K562 (cell line): ENCODE measurements around the gene B4GALNT3. TPM values are rescaled to one million over a fixed set of nuclear protein-coding genes. Genes with fewer than 3 reads are reported as not detected.

Experiments used
- ATAC-seq: fragments of 200-7000 bp; cut with Tn5 transposase; 3 replicates; pipeline ENCODE4 v1.9.1; 2020; ENCODE audit warnings: moderate library complexity
- BruUV-seq: library from RNA; stranded (reverse); fragments of 400-500 nt; replicated peaks from 2 replicates; lab custom pipeline; 2021; lab: Mats Ljungman, UMichigan
- CTCF ChIA-PET: fragments of 300-600 bp; formaldehyde crosslinking; extraction: SDS; loops from one replicate; lab custom pipeline; 2021; ENCODE audit warnings: low intra/inter-chr PET ratio; lab: Yijun Ruan, JAX
- POLR2A ChIA-PET: fragments of 300-600, 350-650 bp; sonication (Branson Sonifier 250); formaldehyde crosslinking; extraction: SDS; loops from one replicate; lab custom pipeline; 2021; ENCODE audit warnings: antibody characterized with exemption, inconsistent platforms; lab: Yijun Ruan, JAX
- DNase-seq, 4 experiments: peaks; one replicate each; pipeline versions ENCODE4 v3.0.0 to v3.0.0-alpha.2; 2011 to 2018; ENCODE audit warnings: low spot score in 3 of 4, mixed read lengths in 3 of 4; ENCODE audit errors: extremely low read depth in 1 of 4
- FAIRE-seq: peaks from 2 replicates; lab custom pipeline; 2011; peaks lifted over from hg19 to GRCh38; lab: Jason Lieb, UNC
- H2AFZ ChIP-seq: 2 replicates; pipeline ENCODE4 v1.6.0; 2011; ENCODE audit warnings: low read depth, low read length, control low read depth, inconsistent platforms
- H3K27ac ChIP-seq: fragments of 200-600 bp; 3 replicates; pipeline ENCODE4 v1.8.0; 2011; ENCODE audit warnings: low read depth, mild to moderate bottlenecking, control low read depth, inconsistent platforms, low read length, moderate library complexity, mixed read lengths; ENCODE audit errors: extremely low read depth
- H3K27me3 ChIP-seq, 2 experiments: fragments of 300-600 bp in 1 of 2; 2 replicates in 1 of 2; 3 replicates in 1 of 2; pipeline versions ENCODE4 v1.6.0 to v1.8.0; 2011; ENCODE audit warnings: inconsistent platforms in 2 of 2, low read length in 2 of 2, mild to moderate bottlenecking in 1 of 2, mixed read lengths in 1 of 2, moderate library complexity in 1 of 2; ENCODE audit not compliant: control insufficient read depth in 2 of 2, insufficient read depth in 2 of 2
- H3K36me3 ChIP-seq: fragments of 300-600 bp; 3 replicates; pipeline ENCODE4 v1.8.0; 2011; ENCODE audit warnings: mild to moderate bottlenecking, low read length, inconsistent platforms; ENCODE audit not compliant: control insufficient read depth, insufficient read depth
- H3K4me1 ChIP-seq, 2 experiments: fragments of 200-600 bp in 1 of 2; replicated peaks in 1 of 2; 2 replicates in 1 of 2; 3 replicates in 1 of 2; pipeline versions ENCODE4 v1.5.1 to v1.8.0; 2011; ENCODE audit warnings: inconsistent platforms in 2 of 2, low read length in 2 of 2, mild to moderate bottlenecking in 1 of 2, mixed read lengths in 1 of 2, moderate library complexity in 1 of 2; ENCODE audit not compliant: control insufficient read depth in 2 of 2, insufficient read depth in 2 of 2
- H3K4me2 ChIP-seq: 2 replicates; pipeline ENCODE4 v1.6.1; 2011; ENCODE audit warnings: low read length, control low read depth, inconsistent platforms, mixed read lengths; ENCODE audit not compliant: insufficient read depth
- H3K4me3 ChIP-seq: fragments of 200-600 bp; sonication (generic), shearing (Covaris generic); 2 replicates; pipeline ENCODE4 v1.5.1; 2016; ENCODE audit warnings: control low read depth, inconsistent platforms
- H3K79me2 ChIP-seq: fragments of 200-600 bp; 3 replicates; pipeline ENCODE4 v1.8.0; 2011; ENCODE audit warnings: low read length, inconsistent platforms; ENCODE audit not compliant: control insufficient read depth, insufficient read depth
- H3K9ac ChIP-seq, 2 experiments: 2 replicates each; pipeline versions ENCODE4 v1.6.0 to v1.6.1; 2011; ENCODE audit warnings: low read depth in 2 of 2, low read length in 2 of 2, control low read depth in 1 of 2, inconsistent platforms in 1 of 2, mild to moderate bottlenecking in 1 of 2, mixed read lengths in 1 of 2; ENCODE audit not compliant: insufficient read depth in 1 of 2
- H3K9me1 ChIP-seq: one replicate; pipeline ENCODE4 v1.6.0; 2011; ENCODE audit warnings: inconsistent platforms, mild to moderate bottlenecking, low read length, moderate library complexity; ENCODE audit not compliant: control insufficient read depth, insufficient read depth
- H3K9me3 ChIP-seq: replicated peaks from 2 replicates; pipeline ENCODE4 v1.5.1; 2011; ENCODE audit warnings: low read depth, low read length, inconsistent platforms; ENCODE audit not compliant: control insufficient read depth, insufficient read depth
- H4K20me1 ChIP-seq: replicated peaks from 2 replicates; pipeline ENCODE4 v1.6.1; 2011; ENCODE audit warnings: low read length, inconsistent platforms, mixed read lengths; ENCODE audit not compliant: control insufficient read depth, insufficient read depth
- DMBX1 ChIP-seq: fragments of 250-450 bp; sonication (Bioruptor Pico); IDR thresholded peaks from 2 replicates; pipeline ENCODE4 v1.8.0; 2022; ENCODE audit warnings: inconsistent platforms, mild to moderate bottlenecking, moderate library complexity, borderline replicate concordance
- DPF2 ChIP-seq: fragments of 450-650 bp; IDR thresholded peaks from 2 replicates; pipeline ENCODE4 v1.6.1; 2016
- FOXP1 ChIP-seq: sonication (generic); formaldehyde crosslinking; IDR thresholded peaks from 2 replicates; pipeline ENCODE4 v1.8.0; 2022; ENCODE audit warnings: mild to moderate bottlenecking, missing genetic modification reagents
- HNRNPH1 ChIP-seq: fragments of 200-400 bp; formaldehyde crosslinking; optimal IDR thresholded peaks from 2 replicates; pipeline ENCODE3; 2017; ENCODE audit warnings: low read depth, mild to moderate bottlenecking, low read length, moderate library complexity
- KLF10 ChIP-seq: fragments of 250-450 bp; sonication (Bioruptor Pico); IDR thresholded peaks from 2 replicates; pipeline ENCODE4 v1.6.1; 2021; ENCODE audit warnings: matching md5 sums
- PHF20 ChIP-seq: fragments of 450-650 bp; IDR thresholded peaks from 2 replicates; pipeline ENCODE4 v1.6.1; 2018; ENCODE audit not compliant: partially characterized antibody
- RFX5 ChIP-seq: IDR thresholded peaks from 2 replicates; pipeline ENCODE4 v1.6.1; 2011; ENCODE audit warnings: low read depth, mild to moderate bottlenecking, improper control_type of control experiment, low read length
- RHOXF2B ChIP-seq: fragments of 250-450 bp; sonication (Bioruptor Pico); conservative IDR thresholded peaks from 2 replicates; pipeline ENCODE4 v1.5.1; 2021
- SUPT5H ChIP-seq: fragments of 450-650 bp; IDR thresholded peaks from 2 replicates; pipeline ENCODE4 v1.6.1; 2016
- U2AF2 ChIP-seq: fragments of 200-400 bp; formaldehyde crosslinking; optimal IDR thresholded peaks from 2 replicates; pipeline ENCODE3; 2017; ENCODE audit warnings: low read depth, mild to moderate bottlenecking, low read length
- ZNF134 ChIP-seq: fragments of 250-450 bp; sonication (Bioruptor Pico); conservative IDR thresholded peaks from 2 replicates; pipeline ENCODE4 v1.4.0; 2020
- ZNF444 ChIP-seq: fragments of 250-450 bp; sonication (Bioruptor Pico); IDR thresholded peaks from 2 replicates; pipeline ENCODE4 v1.4.0; 2020; ENCODE audit warnings: mild to moderate bottlenecking, moderate library complexity
- ZNF586 ChIP-seq: fragments of 450-650 bp; formaldehyde crosslinking; conservative IDR thresholded peaks from 2 replicates; pipeline ENCODE4 v1.4.0; 2020; ENCODE audit warnings: mild to moderate bottlenecking, moderate library complexity
- ZNF717 ChIP-seq: fragments of 250-450 bp; sonication (Bioruptor Pico); IDR thresholded peaks from 2 replicates; pipeline ENCODE4 v1.5.0; 2021
- ZNF764 ChIP-seq: fragments of 250-450 bp; sonication (Bioruptor Pico); IDR thresholded peaks from 2 replicates; pipeline ENCODE4 v1.4.0; 2020; ENCODE audit warnings: low read depth, mild to moderate bottlenecking, moderate library complexity
- WGBS: fragments of 100-300 bp; shearing (Covaris generic); methylation state at CpG from one replicate; pipeline ENCODE4 v1.1.6; 2016; ENCODE audit warnings: low coverage, mixed read lengths; ENCODE audit not compliant: insufficient coverage; ENCODE audit errors: missing lambda C conversion rate; 5-methylcytosine and 5-hydroxymethylcytosine counted together
- in situ Hi-C: fragments of 300-500 bp; cut with MboI; formaldehyde crosslinking; loops from 4 replicates; pipeline ENCODE4 v1.15.0; 2018; ENCODE audit warnings: inconsistent platforms, mixed read lengths
- intact Hi-C: fragments of 100-400 bp; cut with micrococcal nuclease; formaldehyde crosslinking; loops from 2 replicates; pipeline ENCODE4 v1.14.2; 2022
- polyA plus RNA-seq, 8 experiments: library from polyadenylated mRNA; depleted of rRNA in 4 of 8; stranded (reverse) in 5 of 8; unstranded in 3 of 8; fragments of >200 nt; fragmentation: Nextera tagmentation in 2 of 8; fragmentation: Illumina TruSeq in 1 of 8; extraction: Ambion mirVana in 2 of 8; extraction: Trizol in 1 of 8; gene quantifications; 2 replicates each; pipeline versions ENCODE4 v1.2.1 to v1.2.3, GENCODE V29; 2011 to 2014; ENCODE audit warnings: inconsistent platforms in 1 of 8, missing spikeins in 1 of 8
- total RNA-seq, 7 experiments: library from RNA; depleted of rRNA in 6 of 7; stranded (reverse); fragments of >200 nt in 6 of 7; fragmentation: Illumina TruSeq in 2 of 7; extraction: Trizol in 2 of 7; gene quantifications; 2 replicates each; pipeline versions ENCODE4 v1.2.1 to v1.2.3, GENCODE V29; 2011 to 2021; ENCODE audit warnings: low replicate concordance in 1 of 7
- TF ChIP-seq, protein P1 (sequence below): sonication (generic); formaldehyde crosslinking; IDR thresholded peaks from 2 replicates; pipeline ENCODE4 v1.8.0; 2022; ENCODE audit warnings: missing genetic modification reagents, mild to moderate bottlenecking, moderate library complexity, borderline replicate concordance
- TF ChIP-seq, protein P2 (sequence below): fragments of 450-650 bp; IDR thresholded peaks from 2 replicates; pipeline ENCODE4 v1.6.1; 2018; ENCODE audit not compliant: partially characterized antibody
- TF ChIP-seq, protein P3 (sequence below), 3 experiments: fragments of 200-800 bp in 1 of 3; sonication (Bioruptor generic) in 1 of 3; sonication (generic) in 1 of 3; formaldehyde crosslinking in 1 of 3; IDR thresholded peaks; 2 replicates each; pipeline versions ENCODE4 v1.6.1 to v1.8.0; 2016 to 2022; ENCODE audit warnings: mild to moderate bottlenecking in 2 of 3, missing compliant biosample characterization in 2 of 3, missing genetic modification characterization in 2 of 3, missing genetic modification reagents in 1 of 3

Gene B4GALNT3
- total and polyA plus RNA-seq, 9 of the 15 experiments (the other 6 are each of a cell fraction or from before 2014, with no cell fraction given), result 0.04 to 0.36 (median 0.10) TPM; not detected in 6

DNA sequence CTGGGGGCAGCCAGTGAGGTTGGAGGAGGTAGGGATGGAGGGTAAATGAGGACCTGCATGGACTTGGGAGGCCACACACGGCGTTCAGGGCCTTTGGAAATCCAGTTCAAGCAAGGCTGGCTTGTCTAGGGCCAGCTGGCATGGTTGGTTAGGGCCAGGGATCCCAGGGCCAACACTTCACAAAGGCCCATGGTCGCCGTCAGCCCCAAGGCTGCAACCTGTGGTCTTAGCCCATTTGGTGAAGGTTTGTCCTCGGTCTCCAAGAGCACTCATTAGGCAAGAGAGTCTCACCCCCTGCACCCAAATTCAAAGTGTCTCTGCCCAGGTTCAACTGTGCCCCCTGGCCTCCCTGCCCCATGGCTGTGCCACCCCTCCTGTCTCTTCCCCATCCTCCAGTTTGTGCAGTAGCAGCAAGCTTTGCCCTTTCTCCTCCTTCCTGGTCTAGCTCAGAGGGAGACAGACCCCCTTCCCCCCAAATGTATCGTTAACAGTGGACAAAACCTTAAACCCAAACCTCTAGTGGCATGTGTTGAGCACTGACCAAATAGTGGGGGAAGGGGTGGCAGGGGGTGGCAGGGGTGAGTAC is 109.4 kb downstream of the B4GALNT3 start:
- FAIRE-seq (no peak), DNase-seq (no peak), ATAC-seq (no peak)
- Histone ChIP-seq H3K27ac (no peak overlapping the region), H2AFZ (peak overlapping the region; percentile 81), H3K27me3 (no peaks in the 10 kb centered on the region), H3K79me2 (no peaks in the 10 kb centered on the region), H3K4me2 (0 out of 2 replicates have a peak overlapping the region, but pooled peaks have one; percentile 80), H3K4me1 (peaks cover 15 to 39% of the 10 kb centered on the region in 2 experiments; a peak in 4 of 5 replicates), H3K36me3 (no peaks in the 10 kb centered on the region), H3K9me3 (no peaks in the 10 kb centered on the region), H3K9ac (no peak overlapping the region; a peak in 2 of 4 replicates), H4K20me1 (no peaks in the 10 kb centered on the region), H3K4me3 (no peak overlapping the region), H3K9me1 (no peaks in the 10 kb centered on the region)
- BruUV-seq, result no TSS peak
- ChIA-PET CTCF (interaction anchor here (1.1 to 2.4 kb wide), 5 partner anchors 182 to 380 kb away, joined by 3 to 20 read pairs (median 10); partner anchors contain the start of genes RAD52 and WNK1), POLR2A (interaction anchor here (1.0 kb wide), 1 partner anchor 380 kb away, joined by 3 read pairs; the partner anchor contains the start of gene RAD52)
- WGBS, result 66% methylated on average over 3 of the region's 6 CpGs
- in situ Hi-C loops, result loop anchor here (5.0 to 25.0 kb wide), 3 partner anchors 243 to 1018 kb away; partner anchors contain the start of gene FBXL14
- intact Hi-C loops, result loop anchor here (5.0 kb wide), 1 partner anchor 248 kb away; no protein-coding TSS in a partner anchor
- TF ChIP-seq U2AF2, result no peak
- TF ChIP-seq RFX5, result no peak
- TF ChIP-seq, protein P1, sequence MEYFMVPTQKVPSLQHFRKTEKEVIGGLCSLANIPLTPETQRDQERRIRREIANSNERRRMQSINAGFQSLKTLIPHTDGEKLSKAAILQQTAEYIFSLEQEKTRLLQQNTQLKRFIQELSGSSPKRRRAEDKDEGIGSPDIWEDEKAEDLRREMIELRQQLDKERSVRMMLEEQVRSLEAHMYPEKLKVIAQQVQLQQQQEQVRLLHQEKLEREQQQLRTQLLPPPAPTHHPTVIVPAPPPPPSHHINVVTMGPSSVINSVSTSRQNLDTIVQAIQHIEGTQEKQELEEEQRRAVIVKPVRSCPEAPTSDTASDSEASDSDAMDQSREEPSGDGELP, result no peak
- no peak for TF ChIP-seq DPF2
- TF ChIP-seq DMBX1 (CRISPR knock-in tag), result no peak
- no peak for TF ChIP-seq ZNF586 (CRISPR knock-in tag)
- no peak for TF ChIP-seq ZNF764 (CRISPR knock-in tag)
- TF ChIP-seq FOXP1, result no peak
- no peak for TF ChIP-seq RHOXF2B (CRISPR knock-in tag)
- TF ChIP-seq, protein P2, sequence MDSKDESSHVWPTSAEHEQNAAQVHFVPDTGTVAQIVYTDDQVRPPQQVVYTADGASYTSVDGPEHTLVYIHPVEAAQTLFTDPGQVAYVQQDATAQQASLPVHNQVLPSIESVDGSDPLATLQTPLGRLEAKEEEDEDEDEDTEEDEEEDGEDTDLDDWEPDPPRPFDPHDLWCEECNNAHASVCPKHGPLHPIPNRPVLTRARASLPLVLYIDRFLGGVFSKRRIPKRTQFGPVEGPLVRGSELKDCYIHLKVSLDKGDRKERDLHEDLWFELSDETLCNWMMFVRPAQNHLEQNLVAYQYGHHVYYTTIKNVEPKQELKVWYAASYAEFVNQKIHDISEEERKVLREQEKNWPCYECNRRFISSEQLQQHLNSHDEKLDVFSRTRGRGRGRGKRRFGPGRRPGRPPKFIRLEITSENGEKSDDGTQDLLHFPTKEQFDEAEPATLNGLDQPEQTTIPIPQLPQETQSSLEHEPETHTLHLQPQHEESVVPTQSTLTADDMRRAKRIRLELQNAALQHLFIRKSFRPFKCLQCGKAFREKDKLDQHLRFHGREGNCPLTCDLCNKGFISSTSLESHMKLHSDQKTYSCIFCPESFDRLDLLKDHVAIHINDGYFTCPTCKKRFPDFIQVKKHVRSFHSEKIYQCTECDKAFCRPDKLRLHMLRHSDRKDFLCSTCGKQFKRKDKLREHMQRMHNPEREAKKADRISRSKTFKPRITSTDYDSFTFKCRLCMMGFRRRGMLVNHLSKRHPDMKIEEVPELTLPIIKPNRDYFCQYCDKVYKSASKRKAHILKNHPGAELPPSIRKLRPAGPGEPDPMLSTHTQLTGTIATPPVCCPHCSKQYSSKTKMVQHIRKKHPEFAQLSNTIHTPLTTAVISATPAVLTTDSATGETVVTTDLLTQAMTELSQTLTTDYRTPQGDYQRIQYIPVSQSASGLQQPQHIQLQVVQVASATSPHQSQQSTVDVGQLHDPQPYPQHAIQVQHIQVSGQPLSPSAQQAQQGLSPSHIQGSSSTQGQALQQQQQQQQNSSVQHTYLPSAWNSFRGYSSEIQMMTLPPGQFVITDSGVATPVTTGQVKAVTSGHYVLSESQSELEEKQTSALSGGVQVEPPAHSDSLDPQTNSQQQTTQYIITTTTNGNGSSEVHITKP, result no peak
- TF ChIP-seq PHF20, result no peak
- TF ChIP-seq ZNF134 (CRISPR knock-in tag), result no peak
- TF ChIP-seq ZNF444, result no peak
- TF ChIP-seq HNRNPH1, result no peak
- TF ChIP-seq ZNF717 (CRISPR knock-in tag), result no peak
- no peak for TF ChIP-seq SUPT5H
- TF ChIP-seq KLF10 (CRISPR knock-in tag), result no peak
- TF ChIP-seq, protein P3, sequence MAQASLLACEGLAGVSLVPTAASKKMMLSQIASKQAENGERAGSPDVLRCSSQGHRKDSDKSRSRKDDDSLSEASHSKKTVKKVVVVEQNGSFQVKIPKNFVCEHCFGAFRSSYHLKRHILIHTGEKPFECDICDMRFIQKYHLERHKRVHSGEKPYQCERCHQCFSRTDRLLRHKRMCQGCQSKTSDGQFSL (CRISPR knock-in tag; IDR thresholded peaks at IDR 0.05), result no peak
- TF ChIP-seq, protein P3 (tag; IDR thresholded peaks at IDR 0.05), result no peak
